ENCODE measurements around the gene PTPN6. TPM values are rescaled to one million over a fixed set of nuclear protein-coding genes. Genes with fewer than 3 reads are reported as not detected.

The PTPN6 gene
- total and polyA plus RNA-seq, 2 of the 13 experiments (the other 11 are each of a cell fraction or from before 2014, with no cell fraction given): 10.5 to 10.6 TPM

DNA sequence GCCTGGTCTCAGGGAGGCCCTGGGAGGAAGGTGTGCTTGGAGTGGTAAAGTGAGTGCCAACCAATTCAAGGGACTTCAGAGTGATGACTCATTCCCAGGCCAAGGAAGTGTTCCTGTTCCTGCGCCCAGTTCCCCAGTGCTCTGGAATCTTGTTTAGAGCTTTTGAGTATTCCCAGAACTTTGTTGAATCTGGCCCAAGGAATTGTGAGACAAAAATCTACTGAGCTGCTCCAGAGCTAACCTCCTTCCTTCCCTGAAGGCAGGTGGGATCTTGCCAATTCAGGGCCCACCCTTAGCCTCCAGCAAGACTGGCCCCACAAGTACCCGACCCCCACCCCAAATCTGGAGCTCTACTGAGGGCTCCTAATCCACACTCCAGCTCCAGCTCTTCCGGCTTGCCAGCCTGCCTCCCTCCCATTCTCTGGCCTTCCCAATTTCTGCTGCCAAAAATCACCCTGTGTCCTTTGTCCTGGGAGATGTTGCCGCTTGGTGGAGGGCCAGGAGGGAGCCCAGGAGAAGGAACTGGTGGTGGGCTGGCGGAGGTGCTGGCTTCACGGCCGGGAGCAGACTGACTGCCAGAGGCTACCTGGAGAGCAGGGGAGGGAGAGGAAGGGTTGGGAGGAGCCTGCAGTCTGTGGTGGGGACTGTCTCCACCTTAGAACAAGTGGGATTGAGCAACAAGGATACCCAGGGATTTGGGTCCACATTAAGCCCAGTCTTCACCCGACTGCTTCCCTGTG lies 25.4 kb upstream of the PTPN6 start (continued):
- TF ChIP-seq ZFP36L1 (CRISPR knock-in tag; IDR thresholded peaks at IDR 0.05): no peak
- TF ChIP-seq LCORL (IDR thresholded peaks at IDR 0.05): 0 out of 2 replicates have a peak, but pooled peaks have one; percentile 42
- no peak for TF ChIP-seq LCORL (CRISPR knock-in tag; IDR thresholded peaks at IDR 0.05)
- no peak for TF ChIP-seq PHF8 (CRISPR knock-in tag; IDR thresholded peaks at IDR 0.05)
- no peak for TF ChIP-seq SNAI1 (CRISPR knock-in tag; IDR thresholded peaks at IDR 0.05; ENCODE audit: borderline replicate concordance)
- no peak for TF ChIP-seq MTERF4 (CRISPR knock-in tag; IDR thresholded peaks at IDR 0.05)
- no peak for TF ChIP-seq FOXM1 (CRISPR knock-in tag; IDR thresholded peaks at IDR 0.05)
- no peak for TF ChIP-seq ZNF138 (CRISPR knock-in tag; IDR thresholded peaks at IDR 0.05; ENCODE audit: low read depth)
- TF ChIP-seq ZEB1 (IDR thresholded peaks at IDR 0.05; ENCODE audit: insufficient replicate concordance, low read depth): no peak
- no peak for TF ChIP-seq ZFP37 (CRISPR knock-in tag; IDR thresholded peaks at IDR 0.05; ENCODE audit: borderline replicate concordance)
- TF ChIP-seq SALL1 (CRISPR knock-in tag; IDR thresholded peaks at IDR 0.05): peak; percentile 16; the same call in 1 of the 2 replicates
- TF ChIP-seq BORCS8-MEF2B (CRISPR knock-in tag; IDR thresholded peaks at IDR 0.05): peak; percentile 43; the same call in 1 of the 2 replicates
- TF ChIP-seq SPEN (CRISPR knock-in tag; IDR thresholded peaks at IDR 0.05; ENCODE audit: low read depth): no peak
- TF ChIP-seq ZNF652 (CRISPR knock-in tag; IDR thresholded peaks at IDR 0.05; ENCODE audit: borderline replicate concordance, low read depth): no peak
- no peak for TF ChIP-seq ZNF329 (CRISPR knock-in tag; IDR thresholded peaks at IDR 0.05; ENCODE audit: low read depth)
- TF ChIP-seq ZNF768 (CRISPR knock-in tag; IDR thresholded peaks at IDR 0.05): no peak
- TF ChIP-seq ZBTB7B (CRISPR knock-in tag; IDR thresholded peaks at IDR 0.05): no peak
- peak; percentile 53 for TF ChIP-seq ZNF263 (CRISPR knock-in tag; IDR thresholded peaks at IDR 0.05)
- no peak for TF ChIP-seq CBX5 (CRISPR knock-in tag; IDR thresholded peaks at IDR 0.05; ENCODE audit: borderline replicate concordance)
- no peak for TF ChIP-seq ZNF251 (CRISPR knock-in tag; IDR thresholded peaks at IDR 0.05)
- TF ChIP-seq UBTF (CRISPR knock-in tag; IDR thresholded peaks at IDR 0.05): no peak
- TF ChIP-seq ZFP91 (CRISPR knock-in tag; IDR thresholded peaks at IDR 0.05; ENCODE audit: borderline replicate concordance): peak; percentile 52; the same call in 1 of the 2 replicates
